ENCODE data around the gene KCTD10.
"Not testable (repeated sequence)": the region's sequence is repeated elsewhere in the genome, so short reads cannot be mapped to it uniquely, and the experiment has no call there.

DNA sequence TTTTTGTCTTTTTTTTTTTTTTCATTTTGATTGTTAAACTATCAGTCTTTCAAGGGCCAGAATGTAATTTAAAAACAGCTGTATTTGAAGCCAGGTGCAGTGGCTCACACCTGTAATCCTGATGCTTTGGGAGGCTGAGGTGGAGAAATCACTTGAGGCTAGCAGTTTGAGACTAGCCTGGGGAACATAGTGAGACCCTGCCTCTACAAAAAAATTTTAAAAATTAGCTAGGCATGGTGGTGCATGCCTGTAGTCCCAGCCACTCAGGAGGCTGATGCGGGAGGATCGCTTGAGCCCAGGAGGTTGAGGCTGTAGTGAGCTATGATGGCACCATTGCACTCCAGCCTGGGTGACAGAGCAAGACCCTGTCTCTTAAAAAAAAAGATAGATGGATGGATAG lies 72.3 kb downstream of the KCTD10 start:
- TF ChIP-seq MXI1 (IDR thresholded peaks at IDR 0.05; ENCODE audit: low read depth, low read length); POLR2AphosphoS5 (IDR thresholded peaks at IDR 0.05; ENCODE audit: low read depth, low read length); RAD21 (IDR thresholded peaks at IDR 0.05; ENCODE audit: low read length); FOXJ3 (CRISPR knock-in tag; IDR thresholded peaks at IDR 0.05); EP300 (IDR thresholded peaks at IDR 0.05; ENCODE audit: borderline replicate concordance in 1 of 2, low read depth in 1 of 2, low read length in 1 of 2); IRF3 (IDR thresholded peaks at IDR 0.05; ENCODE audit: low read depth, low read length); MEF2A (IDR thresholded peaks at IDR 0.05; ENCODE audit: borderline replicate concordance, low read depth): not testable (repeated sequence)
- TF ChIP-seq, protein P1, sequence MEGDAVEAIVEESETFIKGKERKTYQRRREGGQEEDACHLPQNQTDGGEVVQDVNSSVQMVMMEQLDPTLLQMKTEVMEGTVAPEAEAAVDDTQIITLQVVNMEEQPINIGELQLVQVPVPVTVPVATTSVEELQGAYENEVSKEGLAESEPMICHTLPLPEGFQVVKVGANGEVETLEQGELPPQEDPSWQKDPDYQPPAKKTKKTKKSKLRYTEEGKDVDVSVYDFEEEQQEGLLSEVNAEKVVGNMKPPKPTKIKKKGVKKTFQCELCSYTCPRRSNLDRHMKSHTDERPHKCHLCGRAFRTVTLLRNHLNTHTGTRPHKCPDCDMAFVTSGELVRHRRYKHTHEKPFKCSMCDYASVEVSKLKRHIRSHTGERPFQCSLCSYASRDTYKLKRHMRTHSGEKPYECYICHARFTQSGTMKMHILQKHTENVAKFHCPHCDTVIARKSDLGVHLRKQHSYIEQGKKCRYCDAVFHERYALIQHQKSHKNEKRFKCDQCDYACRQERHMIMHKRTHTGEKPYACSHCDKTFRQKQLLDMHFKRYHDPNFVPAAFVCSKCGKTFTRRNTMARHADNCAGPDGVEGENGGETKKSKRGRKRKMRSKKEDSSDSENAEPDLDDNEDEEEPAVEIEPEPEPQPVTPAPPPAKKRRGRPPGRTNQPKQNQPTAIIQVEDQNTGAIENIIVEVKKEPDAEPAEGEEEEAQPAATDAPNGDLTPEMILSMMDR (IDR thresholded peaks at IDR 0.05) = not testable (repeated sequence)
- TF ChIP-seq, protein P2, sequence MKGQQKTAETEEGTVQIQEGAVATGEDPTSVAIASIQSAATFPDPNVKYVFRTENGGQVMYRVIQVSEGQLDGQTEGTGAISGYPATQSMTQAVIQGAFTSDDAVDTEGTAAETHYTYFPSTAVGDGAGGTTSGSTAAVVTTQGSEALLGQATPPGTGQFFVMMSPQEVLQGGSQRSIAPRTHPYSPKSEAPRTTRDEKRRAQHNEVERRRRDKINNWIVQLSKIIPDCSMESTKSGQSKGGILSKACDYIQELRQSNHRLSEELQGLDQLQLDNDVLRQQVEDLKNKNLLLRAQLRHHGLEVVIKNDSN (IDR thresholded peaks at IDR 0.05; ENCODE audit: borderline replicate concordance, low read depth) = not testable (repeated sequence)
